ENCODE measurements around the gene RBFOX2. TPM values are rescaled to one million over a fixed set of nuclear protein-coding genes. Genes with fewer than 3 reads are reported as not detected.
A peak's percentile ranks its signal among the peaks of the same experiment; 100 is the strongest.

RBFOX2 gene
- total and polyA plus RNA-seq, 2 experiments from 2014 or later, result 88.8 to 131 TPM

GRCh38 chr22:35911877-35912276 is 116.7 kb downstream of the RBFOX2 start (continued):
- TF ChIP-seq REST (IDR thresholded peaks at IDR 0.05; ENCODE audit: unreplicated experiment), result no peak
- TF ChIP-seq ETS1 (IDR thresholded peaks at IDR 0.05), result no peak

- Histone ChIP-seq H2AFZ (no peak overlapping the region), H3K36me3 (ENCODE audit: insufficient read depth) (no peaks in the 10 kb centered on the region), H3K27ac (ENCODE audit: low read depth) (no peak overlapping the region), H3K4me1 (ENCODE audit: insufficient read depth) (peaks cover 33% of the 10 kb centered on the region), H3K9me2 (ENCODE audit: insufficient read depth) (no peaks in the 10 kb centered on the region), H3F3A (replicated peaks; ENCODE audit: low read depth) (no peaks in the 10 kb centered on the region), H3K4me2 (peak overlapping the region; percentile 31; the same call in 1 of the 2 replicates), H3K27me3 (ENCODE audit: insufficient read depth) (no peaks in the 10 kb centered on the region), H3K79me2 (replicated peaks; ENCODE audit: insufficient read depth) (peaks cover 87% of the 10 kb centered on the region), H3K4me3 (no peak overlapping the region), H4K20me1 (replicated peaks; ENCODE audit: insufficient read depth) (peaks cover 14% of the 10 kb centered on the region)
- Mint-ChIP-seq H3K27ac (no peak overlapping the region), H3K27me3 (ENCODE audit: insufficient read depth, low read depth, poor library complexity) (peaks cover 5% of the 10 kb centered on the region), H3K9me3 (no peaks in the 10 kb centered on the region), H3K4me1 (peaks cover 43% of the 10 kb centered on the region), H3K4me3 (no peak overlapping the region), H3K36me3 (ENCODE audit: low read depth) (no peaks in the 10 kb centered on the region)
- ATAC-seq (no peak), DNase-seq (ENCODE audit: low spot score) (peak; percentile 26)
- no peak for TF ChIP-seq STAT1 (IDR thresholded peaks at IDR 0.05; ENCODE audit: unreplicated experiment)
- TF ChIP-seq JUNB (IDR thresholded peaks at IDR 0.05; ENCODE audit: unreplicated experiment), result no peak
- peak; percentile 35; the same call in 1 of the 2 replicates for TF ChIP-seq POLR2AphosphoS5 (IDR thresholded peaks at IDR 0.05; ENCODE audit: low read depth)
Measured at GRCh38 chr22:35910926-35911325, 117.7 kb downstream of the RBFOX2 start.

GRCh38 chr22:35910003-35910769 is 118.4 kb downstream of the RBFOX2 start:
- ATAC-seq (no peak), DNase-seq (ENCODE audit: low spot score) (no peak)
- no peaks in the 10 kb centered on the region for H3K9me2 ChIP-seq (ENCODE audit: insufficient read depth)
- no peak overlapping the region for H3K27ac Mint-ChIP-seq
- no peaks in the 10 kb centered on the region for H3K9me3 Mint-ChIP-seq
- H3K27ac ChIP-seq (ENCODE audit: low read depth), result no peak overlapping the region
- no peaks in the 10 kb centered on the region for H3K36me3 ChIP-seq (ENCODE audit: insufficient read depth)
- H3K4me1 Mint-ChIP-seq, result peaks cover 37% of the 10 kb centered on the region
- H3K4me3 ChIP-seq, result no peak overlapping the region
- no peak overlapping the region for H3K4me3 Mint-ChIP-seq
- H3K36me3 Mint-ChIP-seq (ENCODE audit: low read depth), result no peaks in the 10 kb centered on the region
- peaks cover 5% of the 10 kb centered on the region for H3K27me3 Mint-ChIP-seq (ENCODE audit: insufficient read depth, low read depth, poor library complexity)
- H3K4me2 ChIP-seq, result no peak overlapping the region
- peaks cover 84% of the 10 kb centered on the region for H3K79me2 ChIP-seq (replicated peaks; ENCODE audit: insufficient read depth)
- peaks cover 14% of the 10 kb centered on the region for H4K20me1 ChIP-seq (replicated peaks; ENCODE audit: insufficient read depth)
- peaks cover 26% of the 10 kb centered on the region for H3K4me1 ChIP-seq (ENCODE audit: insufficient read depth)
- no peaks in the 10 kb centered on the region for H3K27me3 ChIP-seq (ENCODE audit: insufficient read depth)
- no peak overlapping the region for H2AFZ ChIP-seq
- no peaks in the 10 kb centered on the region for H3F3A ChIP-seq (replicated peaks; ENCODE audit: low read depth)
- TF ChIP-seq EZH2phosphoT487 (IDR thresholded peaks at IDR 0.05; ENCODE audit: unreplicated experiment) (no peak), ZNF331 (CRISPR knock-in tag; IDR thresholded peaks at IDR 0.05; ENCODE audit: low read depth) (no peak), REST (IDR thresholded peaks at IDR 0.05; ENCODE audit: unreplicated experiment) (no peak)

All from GM23338 (cell line).